ENCODE results near the gene EPS8L3. TPM values are rescaled to one million over a fixed set of nuclear protein-coding genes. Genes with fewer than 3 reads are reported as not detected.

Gene EPS8L3
- total RNA-seq, 4 donors from 2014 or later = 0.19 TPM; not detected in 3

DNA sequence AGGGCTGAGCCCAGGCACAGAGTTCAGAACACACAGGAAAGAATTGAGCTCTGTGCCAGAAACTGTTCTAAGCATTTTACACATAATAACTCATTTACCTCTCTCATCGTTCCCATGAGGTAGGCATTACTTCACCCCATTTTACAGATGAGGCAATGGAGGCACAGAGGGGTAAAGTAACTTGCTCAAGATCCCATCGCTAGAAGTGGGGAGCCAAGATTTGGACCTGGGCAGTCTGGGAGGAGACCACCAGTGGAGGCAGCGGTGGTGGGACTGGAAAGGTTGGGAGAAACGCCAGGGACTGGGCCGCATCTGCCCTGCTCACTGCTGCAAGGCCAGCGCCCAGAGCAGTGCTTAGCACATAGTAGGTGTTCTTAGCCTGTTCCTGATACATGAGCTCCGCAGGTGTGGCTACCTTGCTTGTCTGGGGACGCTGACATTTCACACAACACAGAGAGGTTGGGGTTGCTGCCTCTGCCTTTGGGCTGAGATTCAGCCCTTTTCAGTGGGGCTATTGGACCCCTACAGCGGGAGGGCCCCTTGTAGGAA is 27.8 kb upstream of the EPS8L3 start:
- no peak for TF ChIP-seq POLR2A (IDR thresholded peaks at IDR 0.05)
- TF ChIP-seq, protein P1, sequence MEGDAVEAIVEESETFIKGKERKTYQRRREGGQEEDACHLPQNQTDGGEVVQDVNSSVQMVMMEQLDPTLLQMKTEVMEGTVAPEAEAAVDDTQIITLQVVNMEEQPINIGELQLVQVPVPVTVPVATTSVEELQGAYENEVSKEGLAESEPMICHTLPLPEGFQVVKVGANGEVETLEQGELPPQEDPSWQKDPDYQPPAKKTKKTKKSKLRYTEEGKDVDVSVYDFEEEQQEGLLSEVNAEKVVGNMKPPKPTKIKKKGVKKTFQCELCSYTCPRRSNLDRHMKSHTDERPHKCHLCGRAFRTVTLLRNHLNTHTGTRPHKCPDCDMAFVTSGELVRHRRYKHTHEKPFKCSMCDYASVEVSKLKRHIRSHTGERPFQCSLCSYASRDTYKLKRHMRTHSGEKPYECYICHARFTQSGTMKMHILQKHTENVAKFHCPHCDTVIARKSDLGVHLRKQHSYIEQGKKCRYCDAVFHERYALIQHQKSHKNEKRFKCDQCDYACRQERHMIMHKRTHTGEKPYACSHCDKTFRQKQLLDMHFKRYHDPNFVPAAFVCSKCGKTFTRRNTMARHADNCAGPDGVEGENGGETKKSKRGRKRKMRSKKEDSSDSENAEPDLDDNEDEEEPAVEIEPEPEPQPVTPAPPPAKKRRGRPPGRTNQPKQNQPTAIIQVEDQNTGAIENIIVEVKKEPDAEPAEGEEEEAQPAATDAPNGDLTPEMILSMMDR (IDR thresholded peaks at IDR 0.05) = no peak
- H3K36me3 ChIP-seq = no peaks in the 10 kb centered on the region
- 83 to 85% methylated on average over 6 to 7 of the region's 9 CpGs for WGBS, 2 donors
- H3K9me3 ChIP-seq = no peaks in the 10 kb centered on the region
- H3K4me3 ChIP-seq = no peak overlapping the region
- no peak for DNase-seq
- H3K27me3 ChIP-seq = no peaks in the 10 kb centered on the region
- peak overlapping the region in 3 of 4 donors; percentile 54 to 64 (median 56) for H3K27ac ChIP-seq
- intact Hi-C loops (cut with DNase I) = no loop called here
- H3K4me1 ChIP-seq = peaks cover 24 to 80% (median 55%) of the 10 kb centered on the region in 3 donors

DNA sequence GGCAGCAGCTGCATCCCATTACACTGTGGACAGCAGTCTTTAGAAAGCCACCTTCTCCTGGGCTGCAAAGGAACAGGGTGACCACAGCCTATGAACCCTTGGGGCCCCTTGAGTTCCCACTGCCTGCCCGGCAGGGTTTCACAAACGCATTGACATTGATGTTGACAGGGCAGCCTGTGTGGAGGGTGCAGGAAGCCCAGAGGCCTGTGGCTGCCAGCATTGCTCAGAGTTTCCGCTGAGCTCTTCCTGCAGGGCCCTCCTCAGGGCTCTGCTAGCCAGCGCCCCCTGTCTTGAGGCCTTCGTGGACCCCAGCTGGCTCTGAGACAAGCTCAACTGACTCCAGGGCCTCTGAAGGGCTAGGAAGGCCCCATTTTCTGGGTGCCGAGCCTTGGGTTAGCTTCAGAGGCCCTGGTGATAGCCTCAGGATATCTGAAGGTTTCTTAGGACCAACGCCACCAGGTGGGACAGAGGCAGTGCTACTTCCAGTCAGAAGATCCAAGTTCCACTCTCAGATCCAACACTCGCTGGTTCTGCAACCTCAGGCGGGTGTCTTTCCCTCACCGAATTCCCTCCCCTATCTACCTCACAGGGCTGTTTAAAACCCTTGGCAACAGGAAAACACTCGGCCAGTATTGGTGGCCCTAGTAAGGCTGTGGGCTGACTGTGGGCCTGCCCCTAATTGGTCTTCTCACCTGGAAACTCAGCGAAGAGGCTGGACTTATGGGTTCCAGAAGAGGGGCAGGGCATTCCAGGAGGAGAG is 27.2 kb upstream of the EPS8L3 start:
- no peak overlapping the region for H3K4me3 ChIP-seq
- H3K9me3 ChIP-seq = no peaks in the 10 kb centered on the region
- no peaks in the 10 kb centered on the region for H3K36me3 ChIP-seq
- intact Hi-C loops (cut with DNase I) = no loop called here
- peaks cover 24 to 84% (median 58%) of the 10 kb centered on the region in 3 donors for H3K4me1 ChIP-seq
- TF ChIP-seq, protein P1 (IDR thresholded peaks at IDR 0.05) = peak in 5 of 6 experiments; percentile 15 to 46 (median 30)
- TF ChIP-seq POLR2A (IDR thresholded peaks at IDR 0.05) = no peak
- no peaks in the 10 kb centered on the region for H3K27me3 ChIP-seq
- no peak for DNase-seq
- WGBS, 2 donors = 70 to 72% methylated on average over 6 to 8 of the region's 12 CpGs
- H3K27ac ChIP-seq = peak overlapping the region; percentile 3 to 64 (median 55)

DNA sequence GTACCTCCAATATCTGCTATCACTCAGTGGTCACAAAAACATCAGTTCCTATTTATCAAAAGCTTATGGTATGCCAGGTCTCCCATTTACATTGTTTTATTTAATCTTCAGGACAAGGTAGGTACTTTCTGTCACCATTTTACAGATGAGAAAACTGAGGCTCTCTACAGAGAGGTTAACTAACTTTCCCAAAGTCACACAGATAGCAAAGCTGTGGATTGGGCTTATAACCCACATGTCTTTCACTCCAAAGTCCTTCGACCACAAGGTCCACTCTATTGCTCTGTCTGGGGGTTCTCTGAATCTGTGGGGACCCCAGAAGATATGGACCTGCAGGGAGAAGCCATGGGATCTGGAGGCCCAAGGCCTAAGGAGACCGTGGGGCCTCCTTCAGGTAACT is 26.6 kb upstream of the EPS8L3 start:
- no peak for TF ChIP-seq POLR2A (IDR thresholded peaks at IDR 0.05)
- TF ChIP-seq, protein P1 (IDR thresholded peaks at IDR 0.05) = no peak
- H3K27me3 ChIP-seq = no peaks in the 10 kb centered on the region
- no peak overlapping the region for H3K4me3 ChIP-seq
- H3K4me1 ChIP-seq = peaks cover 24 to 90% (median 59%) of the 10 kb centered on the region in 3 donors
- intact Hi-C loops (cut with DNase I) = no loop called here
- no peaks in the 10 kb centered on the region for H3K9me3 ChIP-seq
- WGBS, 2 donors = no CpG with 5 or more reads among the region's 2 CpGs
- peak overlapping the region; percentile 3 to 64 (median 34) for H3K27ac ChIP-seq
- no peaks in the 10 kb centered on the region for H3K36me3 ChIP-seq
- no peak for DNase-seq

DNA sequence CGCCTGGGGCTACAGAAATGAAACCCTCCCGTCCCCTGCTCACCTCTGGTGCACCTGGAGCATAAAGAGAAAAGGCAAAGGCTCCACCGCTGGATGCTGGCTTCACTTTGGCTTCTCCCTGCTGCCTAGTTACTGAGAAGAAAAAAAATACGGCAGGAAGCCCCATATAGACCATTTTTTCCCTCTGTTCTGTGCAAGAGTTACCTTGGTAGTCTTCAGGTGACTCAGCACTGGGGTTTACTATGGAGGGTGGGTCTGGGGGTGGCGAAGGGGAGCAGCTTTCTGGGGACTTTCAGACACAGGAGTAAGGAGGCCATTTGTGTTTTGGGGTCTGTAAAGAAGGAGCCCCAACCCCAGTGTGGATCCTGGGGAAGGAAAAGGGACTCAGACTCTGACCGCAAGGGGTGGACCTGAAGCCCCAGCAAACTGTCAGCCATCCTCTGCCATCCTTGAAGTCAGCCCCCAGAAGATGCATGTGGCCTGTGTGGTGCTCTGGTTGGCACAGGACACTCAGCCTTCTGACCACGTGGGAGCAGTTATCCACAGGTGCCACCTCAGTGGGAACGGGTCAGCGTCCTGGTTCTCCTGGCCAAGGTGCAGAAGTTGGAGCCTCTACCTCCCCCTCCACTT is 25.9 kb upstream of the EPS8L3 start:
- H3K4me3 ChIP-seq = no peak overlapping the region
- no peaks in the 10 kb centered on the region for H3K36me3 ChIP-seq
- intact Hi-C loops (cut with DNase I) = no loop called here
- DNase-seq = no peak
- peak overlapping the region in 1 of 4 donors; percentile 11 for H3K27ac ChIP-seq
- TF ChIP-seq, protein P1 (IDR thresholded peaks at IDR 0.05) = no peak
- no peak for TF ChIP-seq POLR2A (IDR thresholded peaks at IDR 0.05)
- H3K9me3 ChIP-seq = no peaks in the 10 kb centered on the region
- WGBS, 2 donors = 74 to 81% methylated on average over 7 of the region's 9 CpGs
- H3K4me1 ChIP-seq = peaks cover 24 to 93% (median 60%) of the 10 kb centered on the region in 3 donors
- H3K27me3 ChIP-seq = no peaks in the 10 kb centered on the region

Data from esophagus squamous epithelium (tissue), 5 donors.